OCI-LY3 (cell line): ENCODE measurements around the gene SMAD6.

Source experiments
- CTCF ChIP-seq: fragments of 200-600, 300-600 bp; sonication (generic); IDR thresholded peaks from 2 replicates; pipeline ENCODE4 v1.5.1; 2014; ENCODE audit warnings: antibody characterized with exemption, low read length, low read depth
- EZH2phosphoT487 ChIP-seq: fragments of 200-600 bp; shearing (Covaris generic); IDR thresholded peaks from 2 replicates; pipeline ENCODE4 v1.6.1; 2018; ENCODE audit warnings: antibody characterized with exemption, mixed run types, low read depth

- no peak for TF ChIP-seq CTCF
- TF ChIP-seq EZH2phosphoT487 = no peak
Measured at GRCh38 chr15:66786708-66787488, 84.9 kb downstream of the SMAD6 start.
